ENCODE measurements around the gene DCUN1D4.
"Not testable (repeated sequence)": the region's sequence is repeated elsewhere in the genome, so short reads cannot be mapped to it uniquely, and the experiment has no call there.

Gene DCUN1D4

DNA sequence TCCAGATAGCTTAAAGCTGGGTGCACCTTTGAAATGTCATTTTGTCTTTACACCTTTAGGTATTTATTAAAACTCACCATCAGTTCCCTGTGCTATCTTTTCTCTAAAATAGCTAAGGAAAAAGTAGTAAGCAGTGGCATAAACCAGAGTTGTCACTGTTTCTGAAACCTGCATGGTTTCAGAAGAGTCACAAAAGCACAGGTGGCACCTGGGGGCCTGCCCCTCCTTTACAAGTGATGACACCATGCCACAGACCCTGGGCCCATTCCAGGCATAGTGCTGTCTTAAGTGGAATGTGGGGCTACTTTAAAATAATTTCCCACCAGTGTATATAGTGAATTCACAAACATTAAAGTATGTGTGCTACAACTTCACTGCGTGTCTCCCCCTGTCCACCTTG, 47.8 kb downstream of the DCUN1D4 start:
- in situ Hi-C loops (cut with HindIII; ENCODE audit: low sequenced_read_pairs): no loop called here

DNA sequence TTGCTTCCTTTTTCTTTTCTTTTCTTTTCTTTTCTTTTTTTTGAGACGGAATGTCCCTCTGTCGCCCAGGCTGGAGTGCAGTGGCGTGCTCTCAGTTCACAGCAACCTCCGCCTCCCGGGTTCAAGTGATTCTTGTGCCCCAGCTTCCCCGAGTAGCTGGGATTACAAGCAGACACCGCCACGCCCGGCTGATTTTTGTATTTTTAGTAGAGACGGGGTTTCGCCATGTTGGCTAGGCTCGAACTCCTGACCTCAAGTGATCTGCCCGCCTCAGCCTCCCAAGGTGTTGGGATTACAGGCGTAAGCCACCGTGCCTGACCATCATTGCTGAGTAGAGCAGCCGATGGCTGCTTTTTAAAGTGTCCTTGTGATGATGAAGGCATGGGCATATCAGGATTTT, 50.4 kb downstream of the DCUN1D4 start:
- in situ Hi-C loops (cut with HindIII; ENCODE audit: low sequenced_read_pairs): not testable (repeated sequence)

DNA sequence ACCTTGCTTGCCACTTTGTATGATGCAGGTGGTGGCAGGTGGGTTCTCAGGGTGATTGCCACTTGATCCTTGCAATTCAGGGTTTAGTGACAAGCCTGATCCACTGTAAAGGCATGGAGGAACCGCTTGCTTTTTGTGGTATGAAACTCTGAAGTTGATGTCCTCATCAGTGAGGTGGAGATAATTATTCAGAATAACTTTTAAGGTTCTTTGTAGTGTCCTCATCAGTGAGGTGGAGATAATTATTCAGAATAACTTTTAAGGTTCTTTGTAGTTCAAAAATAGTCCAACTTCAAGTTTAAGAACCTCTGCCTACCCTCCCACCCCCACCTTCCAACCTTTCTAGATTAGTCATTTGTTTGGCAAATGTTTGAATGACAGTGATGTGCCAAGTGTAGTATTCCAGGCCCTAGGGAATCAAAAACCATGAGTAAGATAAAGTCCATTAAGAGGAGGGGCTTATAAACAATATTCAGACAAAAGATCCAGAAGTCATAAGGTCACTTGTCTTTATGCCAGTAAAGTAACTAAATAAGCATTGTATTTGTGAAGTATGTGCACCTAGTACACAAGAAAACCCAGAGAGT, 51.2 kb downstream of the DCUN1D4 start:
- in situ Hi-C loops (cut with HindIII; ENCODE audit: low sequenced_read_pairs): no loop called here

DNA sequence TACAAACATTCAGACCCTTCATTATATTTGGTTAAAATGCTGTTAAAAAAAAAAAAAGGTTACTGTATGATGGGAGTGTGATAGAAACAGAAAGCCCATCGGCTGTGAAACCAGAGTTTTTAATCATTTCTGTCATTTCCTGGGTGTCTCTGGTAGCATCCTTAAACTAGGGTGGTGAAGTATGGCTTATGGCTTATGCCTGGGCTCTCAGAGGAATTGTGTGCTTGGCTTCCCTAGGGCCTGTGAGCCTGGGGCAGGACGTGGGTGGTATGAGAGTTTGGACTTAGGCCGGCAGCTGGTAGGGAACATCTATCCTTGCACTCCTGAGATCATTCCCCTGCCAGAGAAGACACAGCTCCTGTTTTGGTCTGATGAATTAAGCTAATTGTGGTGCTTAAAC, 52.2 kb downstream of the DCUN1D4 start:
- in situ Hi-C loops (cut with HindIII; ENCODE audit: low sequenced_read_pairs): no loop called here

DNA sequence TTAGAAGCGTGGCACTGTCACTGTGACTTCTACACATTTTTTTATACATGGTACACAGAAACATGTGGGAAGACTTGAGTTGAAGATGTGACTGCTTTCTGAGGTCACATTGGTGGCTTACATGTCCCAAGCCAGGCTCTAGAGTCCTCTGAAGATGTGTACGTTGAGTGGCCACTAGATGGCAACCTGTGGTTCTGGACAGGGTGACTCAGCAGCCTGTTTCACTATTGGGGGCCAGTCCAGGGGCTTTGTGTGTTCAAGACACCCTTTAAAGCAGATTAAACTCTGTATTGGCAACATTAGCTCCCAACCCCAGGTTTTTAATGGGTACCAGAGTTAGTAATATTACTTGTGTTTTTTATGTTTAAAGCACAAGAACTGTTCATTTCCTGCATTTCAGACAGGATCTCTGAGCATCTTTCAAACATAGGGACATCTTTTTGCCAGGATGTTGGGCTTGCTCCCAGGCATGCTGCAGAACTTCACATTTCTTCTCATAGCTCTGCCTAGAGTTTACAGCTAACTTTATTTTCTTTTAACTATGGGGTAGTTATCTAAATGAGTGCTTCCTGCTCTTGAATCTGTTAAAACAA, 53.0 kb downstream of the DCUN1D4 start:
- in situ Hi-C loops (cut with HindIII; ENCODE audit: low sequenced_read_pairs): no loop called here

DNA sequence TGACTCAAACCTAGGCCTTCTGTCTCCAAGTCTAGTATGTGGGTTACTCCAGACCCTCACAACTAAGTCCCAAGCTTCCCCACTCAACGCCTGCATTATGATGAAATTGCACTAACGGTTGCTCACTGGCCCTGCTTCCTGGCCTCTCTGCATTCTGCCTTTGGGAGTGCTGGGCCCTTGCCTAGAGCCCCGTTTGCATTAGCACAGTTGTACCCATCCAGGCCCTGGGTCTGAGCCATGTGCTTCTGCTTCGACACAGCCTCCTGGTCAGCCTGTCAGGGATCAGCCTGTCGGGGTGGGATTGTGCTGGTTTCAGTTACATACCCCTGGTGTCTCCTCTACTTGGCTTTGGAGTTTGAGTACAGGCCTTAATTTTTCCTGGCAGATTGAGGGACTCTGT, 58.4 kb downstream of the DCUN1D4 start:
- in situ Hi-C loops (cut with HindIII; ENCODE audit: low sequenced_read_pairs): no loop called here

DNA sequence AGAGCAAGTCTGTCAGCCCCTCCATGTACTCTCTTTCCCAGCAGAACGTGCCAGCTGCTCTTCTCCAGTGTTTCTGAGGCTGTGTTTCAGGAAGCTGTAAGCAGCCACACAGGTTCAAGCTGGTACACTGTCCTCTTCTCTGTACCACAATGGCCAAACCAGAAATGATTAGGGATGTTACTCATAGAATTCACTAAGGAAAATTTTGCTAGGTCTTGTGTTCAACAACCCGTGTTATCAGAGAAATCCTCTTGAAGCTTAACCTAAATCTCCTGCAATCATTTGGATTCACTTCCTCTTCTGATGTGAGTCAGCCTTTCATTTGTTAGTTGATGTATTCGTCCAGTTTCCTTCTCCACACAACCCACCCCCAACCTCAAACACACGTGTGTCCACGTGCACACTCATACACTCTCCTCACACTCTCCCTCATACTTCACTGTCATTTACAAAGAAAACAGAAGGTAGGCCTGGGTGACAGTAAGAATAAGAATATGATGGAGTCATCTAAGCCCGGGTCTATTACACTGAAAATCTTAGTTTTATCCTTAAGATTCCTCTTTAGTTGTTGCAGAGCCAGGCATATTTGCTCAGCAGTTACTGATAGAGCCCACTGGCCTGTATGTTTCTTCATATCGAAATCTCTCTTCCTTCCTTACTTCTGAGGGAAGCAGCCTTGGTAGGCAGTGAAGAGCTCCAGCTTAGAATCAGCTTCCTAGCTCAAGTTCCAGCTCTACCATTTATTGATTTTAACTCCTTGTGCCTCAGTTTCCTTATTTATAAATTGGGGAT, 63.4 kb downstream of the DCUN1D4 start:
- in situ Hi-C loops (cut with HindIII; ENCODE audit: low sequenced_read_pairs): no loop called here

DNA sequence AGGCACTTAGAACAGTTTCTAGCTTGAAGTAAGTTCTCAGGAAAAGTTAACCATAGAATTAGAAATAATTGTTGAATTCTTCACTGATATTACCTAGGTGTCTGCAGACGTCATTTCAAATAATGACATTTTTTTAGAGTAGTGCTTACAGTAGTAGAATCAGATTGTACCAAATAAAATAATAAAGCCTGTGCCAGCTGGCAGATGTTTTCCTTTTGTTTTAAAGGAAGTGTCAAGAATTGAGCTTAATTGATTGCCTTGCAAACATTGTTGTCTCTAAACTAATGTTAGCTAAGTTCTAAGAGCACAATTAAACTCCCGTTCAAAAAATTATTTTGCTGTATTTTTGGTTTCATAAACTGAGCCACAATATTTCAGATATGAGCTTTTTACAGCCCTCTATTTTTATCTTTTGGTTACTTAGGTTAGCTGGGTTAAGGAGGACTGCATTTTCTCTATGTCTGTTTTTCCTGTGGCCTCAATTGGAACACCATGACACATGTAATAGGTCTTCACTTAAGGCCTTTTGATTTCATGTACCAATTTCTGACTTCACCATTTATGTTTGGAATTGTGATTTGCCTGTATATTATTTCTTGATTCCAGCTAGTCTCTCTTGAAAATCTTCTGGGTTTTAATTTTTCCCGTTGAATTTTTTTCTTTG, 64.2 kb downstream of the DCUN1D4 start:
- in situ Hi-C loops (cut with HindIII; ENCODE audit: low sequenced_read_pairs): no loop called here

GRCh38 chr4:51909236-51909703, 66.3 kb downstream of the DCUN1D4 start:
- in situ Hi-C loops (cut with HindIII; ENCODE audit: low sequenced_read_pairs): no loop called here

- in situ Hi-C loops (cut with HindIII; ENCODE audit: low sequenced_read_pairs): loop anchor here (10.0 kb wide), 1 partner anchor 77 kb away; no protein-coding TSS in a partner anchor
Measured at GRCh38 chr4:51918251-51918650, 75.3 kb downstream of the DCUN1D4 start.

DNA sequence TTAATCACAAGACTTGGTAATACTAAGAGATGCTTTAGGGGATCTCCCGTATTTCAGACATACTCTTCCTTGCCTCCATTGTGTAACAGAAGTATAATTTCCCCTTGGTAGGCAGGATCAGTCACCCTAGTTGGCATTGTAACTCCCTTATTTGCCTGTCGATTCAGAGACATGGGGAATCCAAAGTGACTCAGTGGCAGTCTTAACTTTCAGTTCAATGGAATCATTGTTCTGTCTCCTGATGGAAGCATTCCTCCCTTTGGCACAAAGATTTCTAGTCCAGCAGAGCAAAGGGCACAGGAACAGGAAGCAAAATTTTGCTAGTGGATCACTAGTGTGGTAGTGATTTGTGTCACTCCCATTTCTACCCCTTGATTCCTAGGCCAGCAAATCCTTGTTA, 80.4 kb downstream of the DCUN1D4 start:
- in situ Hi-C loops (cut with HindIII; ENCODE audit: low sequenced_read_pairs): no loop called here

- in situ Hi-C loops (cut with HindIII; ENCODE audit: low sequenced_read_pairs): no loop called here
Measured at GRCh38 chr4:51925307-51925706, 82.4 kb downstream of the DCUN1D4 start.

DNA sequence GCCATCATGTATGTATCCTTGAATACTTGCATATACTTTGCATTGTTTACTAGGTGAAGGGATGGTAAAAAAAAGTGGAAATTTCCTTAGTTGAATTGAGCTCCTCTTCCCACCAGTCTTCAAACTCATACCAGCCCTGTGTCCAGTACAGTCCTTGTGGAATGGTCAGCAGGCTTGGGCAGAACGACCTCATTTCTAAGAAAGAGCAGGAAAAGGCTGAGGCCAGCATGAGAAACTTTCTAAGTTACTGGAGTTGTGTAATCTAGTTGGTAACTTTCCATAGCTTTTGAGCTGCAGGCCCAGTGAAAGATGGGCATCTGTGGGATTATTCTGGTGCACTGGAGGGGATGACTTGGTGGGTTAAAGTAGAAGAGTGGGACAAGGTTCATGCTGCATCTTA, 87.6 kb downstream of the DCUN1D4 start:
- in situ Hi-C loops (cut with HindIII; ENCODE audit: low sequenced_read_pairs): no loop called here

- in situ Hi-C loops (cut with HindIII; ENCODE audit: low sequenced_read_pairs): no loop called here
Measured at GRCh38 chr4:51931461-51931860, 88.5 kb downstream of the DCUN1D4 start.

- in situ Hi-C loops (cut with HindIII; ENCODE audit: low sequenced_read_pairs): no loop called here
Measured at GRCh38 chr4:51932261-51932660, 89.3 kb downstream of the DCUN1D4 start.

DNA sequence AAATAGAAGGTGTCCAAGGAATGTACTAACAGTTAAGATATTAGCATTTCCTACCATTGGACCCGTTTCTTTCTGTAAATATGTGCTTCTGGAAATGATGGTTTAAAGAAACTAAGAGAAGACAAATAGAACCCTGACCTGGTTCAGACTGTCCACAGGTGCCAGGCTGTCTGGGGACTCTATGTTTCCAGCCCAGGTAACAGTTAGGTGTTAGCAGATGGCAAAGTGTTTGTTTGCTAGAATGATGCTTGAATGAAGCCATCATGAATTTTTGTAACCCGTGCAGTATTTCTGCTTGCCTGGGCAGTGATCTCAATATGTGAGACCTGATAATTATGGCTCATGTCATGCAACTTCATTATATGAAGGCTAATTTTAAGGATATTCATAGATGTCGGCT, 89.7 kb downstream of the DCUN1D4 start:
- in situ Hi-C loops (cut with HindIII; ENCODE audit: low sequenced_read_pairs): no loop called here

GRCh38 chr4:51940460-51940859, 97.5 kb downstream of the DCUN1D4 start:
- in situ Hi-C loops (cut with HindIII; ENCODE audit: low sequenced_read_pairs): not testable (repeated sequence)

- in situ Hi-C loops (cut with HindIII; ENCODE audit: low sequenced_read_pairs): no loop called here
Measured at GRCh38 chr4:51942108-51942832, 99.3 kb downstream of the DCUN1D4 start.

DNA sequence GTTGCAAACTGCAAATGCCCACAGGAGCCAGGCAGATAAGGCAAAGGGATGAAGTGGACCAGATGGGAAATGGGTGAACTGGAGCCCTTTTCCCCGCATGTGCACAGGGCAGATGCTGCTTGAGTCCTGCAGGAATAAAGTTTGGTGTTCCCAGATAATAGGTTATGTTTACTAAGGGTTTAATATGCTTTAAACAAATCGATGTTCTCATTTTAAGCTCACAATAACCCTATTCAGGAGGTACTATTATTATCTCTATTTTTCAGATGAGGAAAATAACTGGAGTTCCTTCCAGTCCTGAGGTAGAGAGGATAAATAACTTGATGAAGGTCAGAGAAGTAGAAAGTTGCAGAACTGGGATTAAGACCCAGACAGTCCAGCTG, 99.9 kb downstream of the DCUN1D4 start:
- in situ Hi-C loops (cut with HindIII; ENCODE audit: low sequenced_read_pairs): no loop called here

DNA sequence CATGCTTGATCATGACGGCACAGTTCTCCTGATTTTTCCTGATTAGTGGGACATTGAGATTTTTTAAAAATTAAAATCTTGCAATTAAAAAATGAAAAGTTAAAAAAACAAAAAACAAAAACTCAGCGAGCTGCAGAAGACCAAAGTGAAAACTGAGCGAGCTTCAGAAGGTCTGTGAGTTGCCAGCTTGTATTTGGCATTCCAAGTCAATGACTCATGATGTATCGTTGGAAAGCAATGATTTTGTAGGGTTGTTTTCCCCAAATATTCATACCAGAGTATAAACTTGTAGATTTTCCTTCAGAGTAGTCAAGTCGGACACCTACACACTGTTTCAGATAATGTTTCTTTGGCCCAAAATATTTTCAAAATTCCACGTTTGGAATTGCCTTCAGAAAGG, 100.3 kb downstream of the DCUN1D4 start:
- in situ Hi-C loops (cut with HindIII; ENCODE audit: low sequenced_read_pairs): no loop called here
